Ovary (tissue), 3 donors: ENCODE data around the gene DOCK4.

ENCODE experiments used
- POLR2A ChIP-seq: fragments of 450-650 bp; IDR thresholded peaks from one replicate; pipeline ENCODE4 v1.6.1; 2017; ENCODE audit warnings: antibody characterized with exemption, mild to moderate bottlenecking, moderate library complexity
- TF ChIP-seq, protein P1 (sequence below), 3 donors: fragments of 450-650 bp in 2 of 3; fragments of 200-600 bp in 1 of 3; IDR thresholded peaks; one replicate each; pipeline versions ENCODE4 v1.5.1 to v1.8.0; 2016 to 2022; ENCODE audit warnings: antibody characterized with exemption in 3 of 3, mild to moderate bottlenecking in 1 of 3
- donor health status: DM: no; HTN: no; CAD: no.

DNA sequence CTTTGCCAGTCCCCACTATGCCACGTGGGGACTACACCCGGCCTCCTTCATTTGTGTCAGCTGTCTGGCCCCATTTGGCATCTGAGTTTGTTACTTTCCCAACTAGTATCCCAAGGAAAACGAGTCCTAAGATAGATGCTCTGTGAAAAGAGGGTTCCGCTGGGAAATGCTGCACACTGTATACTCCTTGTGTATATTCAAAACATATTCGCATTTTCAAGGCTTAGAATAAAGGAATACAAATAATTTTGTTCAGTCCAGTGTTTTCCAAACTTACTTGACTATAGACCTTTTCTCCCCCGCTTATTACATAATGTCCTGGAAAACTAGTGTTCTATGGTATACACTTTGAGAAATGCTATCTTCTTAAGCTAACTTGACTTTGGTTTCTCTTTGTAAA, 476.1 kb downstream of the DOCK4 start:
- TF ChIP-seq, protein P1, sequence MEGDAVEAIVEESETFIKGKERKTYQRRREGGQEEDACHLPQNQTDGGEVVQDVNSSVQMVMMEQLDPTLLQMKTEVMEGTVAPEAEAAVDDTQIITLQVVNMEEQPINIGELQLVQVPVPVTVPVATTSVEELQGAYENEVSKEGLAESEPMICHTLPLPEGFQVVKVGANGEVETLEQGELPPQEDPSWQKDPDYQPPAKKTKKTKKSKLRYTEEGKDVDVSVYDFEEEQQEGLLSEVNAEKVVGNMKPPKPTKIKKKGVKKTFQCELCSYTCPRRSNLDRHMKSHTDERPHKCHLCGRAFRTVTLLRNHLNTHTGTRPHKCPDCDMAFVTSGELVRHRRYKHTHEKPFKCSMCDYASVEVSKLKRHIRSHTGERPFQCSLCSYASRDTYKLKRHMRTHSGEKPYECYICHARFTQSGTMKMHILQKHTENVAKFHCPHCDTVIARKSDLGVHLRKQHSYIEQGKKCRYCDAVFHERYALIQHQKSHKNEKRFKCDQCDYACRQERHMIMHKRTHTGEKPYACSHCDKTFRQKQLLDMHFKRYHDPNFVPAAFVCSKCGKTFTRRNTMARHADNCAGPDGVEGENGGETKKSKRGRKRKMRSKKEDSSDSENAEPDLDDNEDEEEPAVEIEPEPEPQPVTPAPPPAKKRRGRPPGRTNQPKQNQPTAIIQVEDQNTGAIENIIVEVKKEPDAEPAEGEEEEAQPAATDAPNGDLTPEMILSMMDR (IDR thresholded peaks at IDR 0.05): no peak
- no peak for TF ChIP-seq POLR2A
